Neural crest cell (in vitro differentiated cells): Measurements from ENCODE around the gene SMAGP. TPM values are rescaled to one million over a fixed set of nuclear protein-coding genes. Genes with fewer than 3 reads are reported as not detected.
A peak's percentile ranks its signal among the peaks of the same experiment; 100 is the strongest.
"Not testable (repeated sequence)": the region's sequence is repeated elsewhere in the genome, so short reads cannot be mapped to it uniquely, and the experiment has no call there.

ENCODE experiments used
- DNase-seq: peaks from one replicate; pipeline ENCODE4 v3.0.0; 2021; ENCODE audit warnings: low read depth, mixed read lengths, low spot score
- H3K27ac Mint-ChIP-seq: one replicate; pipeline ENCODE4 v1.8.0; 2021; ENCODE audit warnings: mild to moderate bottlenecking, mixed read lengths; ENCODE audit not compliant: unreplicated experiment
- H3K27me3 Mint-ChIP-seq: 2 replicates; pipeline ENCODE4 v1.8.0; 2021; ENCODE audit warnings: low read depth, mild to moderate bottlenecking, mixed read lengths
- H3K36me3 Mint-ChIP-seq: 2 replicates; pipeline ENCODE4 v1.8.0; 2021; ENCODE audit warnings: low read depth, mild to moderate bottlenecking, mixed read lengths
- H3K4me1 Mint-ChIP-seq: 2 replicates; pipeline ENCODE4 v1.8.0; 2021; ENCODE audit warnings: mixed read lengths
- H3K4me3 Mint-ChIP-seq: one replicate; pipeline ENCODE4 v1.8.0; 2021; ENCODE audit warnings: mild to moderate bottlenecking, mixed read lengths
- H3K9me3 Mint-ChIP-seq: 2 replicates; pipeline ENCODE4 v1.8.0; 2021; ENCODE audit warnings: mixed read lengths
- long read RNA-seq: library from polyadenylated mRNA; unstranded; transcript quantifications from one replicate; pipeline ENCODE4 v2.0.0, GENCODE V29; 2020
- total RNA-seq: library from RNA; stranded (reverse); gene quantifications from 2 replicates; pipeline ENCODE4 v1.2.1, GENCODE V29; 2021
- TF ChIP-seq, protein P1 (sequence below): fragments of 200-600 bp; sonication (generic); conservative IDR thresholded peaks from 2 replicates; pipeline ENCODE4 v1.5.0; 2021; ENCODE audit warnings: antibody characterized with exemption, mild to moderate bottlenecking

SMAGP gene, protein sequence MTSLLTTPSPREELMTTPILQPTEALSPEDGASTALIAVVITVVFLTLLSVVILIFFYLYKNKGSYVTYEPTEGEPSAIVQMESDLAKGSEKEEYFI
- total RNA-seq = 0.82 and 1.6 TPM in 2 replicates
- long read RNA-seq, partial matches to known transcripts = 0 of 3 reads
- long read RNA-seq, other reads (novel, unspliced or antisense) = 2 of 3 reads

DNA sequence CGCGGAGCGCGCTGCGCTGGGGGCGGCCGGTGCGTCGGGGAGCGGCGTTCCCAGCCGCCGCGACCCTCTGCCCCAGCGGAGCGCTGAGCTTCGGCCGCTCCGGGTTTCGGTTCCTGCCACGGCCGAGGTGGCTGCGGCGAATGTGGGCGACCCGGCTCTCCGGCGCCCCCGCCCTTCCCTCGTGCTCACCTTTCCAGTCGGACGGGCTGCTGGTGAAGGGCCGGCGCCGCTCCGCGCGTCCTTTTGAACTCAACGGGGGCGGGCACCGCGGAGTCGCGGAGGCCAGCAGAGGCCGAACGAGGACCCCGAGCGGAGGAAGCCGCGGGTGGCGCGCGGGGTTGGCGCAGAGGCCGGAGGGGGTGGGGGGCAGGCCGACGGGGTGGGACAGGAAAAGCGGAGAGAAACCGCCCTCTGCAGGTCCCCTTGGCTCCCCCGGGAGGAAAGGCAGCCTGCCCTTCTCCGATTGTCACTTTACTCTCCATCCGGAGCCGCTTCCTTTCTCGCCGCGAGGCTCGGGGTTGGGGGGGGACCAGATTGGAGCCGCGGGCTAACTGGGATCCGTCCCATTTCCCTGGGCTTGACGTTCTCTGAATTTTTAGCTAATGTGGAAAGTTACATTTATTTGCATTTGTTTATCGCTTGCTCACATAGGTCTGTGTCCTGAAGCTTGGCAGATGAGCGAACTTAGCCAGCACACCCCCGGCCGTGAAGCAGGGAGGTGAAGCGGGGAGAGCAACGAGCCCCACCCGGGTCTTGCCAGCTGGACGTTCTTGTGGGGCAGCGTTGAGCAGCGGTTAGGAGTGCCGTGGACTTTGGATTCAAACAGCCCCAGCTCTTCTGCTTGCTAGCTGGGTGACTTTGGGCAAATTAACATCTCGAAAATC is at the start of gene SMAGP:
Gene SMAGP (minus strand): TSS at position 349 of the 884 bp plus-strand sequence. CDS start 1,137 bp downstream, outside the sequence.
- Mint-ChIP-seq H3K4me3 (peak within 1 kb of the TSS; percentile 91), H3K4me1 (peaks cover 14% of the 10 kb centered on the region), H3K27ac (no peak within 1 kb of the TSS), H3K9me3 (peaks cover 3% of the 10 kb centered on the region), H3K27me3 (peaks cover 42% of the 10 kb centered on the region), H3K36me3 (no peaks in the 10 kb centered on the region)
- TF ChIP-seq, protein P1, sequence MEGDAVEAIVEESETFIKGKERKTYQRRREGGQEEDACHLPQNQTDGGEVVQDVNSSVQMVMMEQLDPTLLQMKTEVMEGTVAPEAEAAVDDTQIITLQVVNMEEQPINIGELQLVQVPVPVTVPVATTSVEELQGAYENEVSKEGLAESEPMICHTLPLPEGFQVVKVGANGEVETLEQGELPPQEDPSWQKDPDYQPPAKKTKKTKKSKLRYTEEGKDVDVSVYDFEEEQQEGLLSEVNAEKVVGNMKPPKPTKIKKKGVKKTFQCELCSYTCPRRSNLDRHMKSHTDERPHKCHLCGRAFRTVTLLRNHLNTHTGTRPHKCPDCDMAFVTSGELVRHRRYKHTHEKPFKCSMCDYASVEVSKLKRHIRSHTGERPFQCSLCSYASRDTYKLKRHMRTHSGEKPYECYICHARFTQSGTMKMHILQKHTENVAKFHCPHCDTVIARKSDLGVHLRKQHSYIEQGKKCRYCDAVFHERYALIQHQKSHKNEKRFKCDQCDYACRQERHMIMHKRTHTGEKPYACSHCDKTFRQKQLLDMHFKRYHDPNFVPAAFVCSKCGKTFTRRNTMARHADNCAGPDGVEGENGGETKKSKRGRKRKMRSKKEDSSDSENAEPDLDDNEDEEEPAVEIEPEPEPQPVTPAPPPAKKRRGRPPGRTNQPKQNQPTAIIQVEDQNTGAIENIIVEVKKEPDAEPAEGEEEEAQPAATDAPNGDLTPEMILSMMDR = no peak
- DNase-seq = peak; percentile 44

DNA sequence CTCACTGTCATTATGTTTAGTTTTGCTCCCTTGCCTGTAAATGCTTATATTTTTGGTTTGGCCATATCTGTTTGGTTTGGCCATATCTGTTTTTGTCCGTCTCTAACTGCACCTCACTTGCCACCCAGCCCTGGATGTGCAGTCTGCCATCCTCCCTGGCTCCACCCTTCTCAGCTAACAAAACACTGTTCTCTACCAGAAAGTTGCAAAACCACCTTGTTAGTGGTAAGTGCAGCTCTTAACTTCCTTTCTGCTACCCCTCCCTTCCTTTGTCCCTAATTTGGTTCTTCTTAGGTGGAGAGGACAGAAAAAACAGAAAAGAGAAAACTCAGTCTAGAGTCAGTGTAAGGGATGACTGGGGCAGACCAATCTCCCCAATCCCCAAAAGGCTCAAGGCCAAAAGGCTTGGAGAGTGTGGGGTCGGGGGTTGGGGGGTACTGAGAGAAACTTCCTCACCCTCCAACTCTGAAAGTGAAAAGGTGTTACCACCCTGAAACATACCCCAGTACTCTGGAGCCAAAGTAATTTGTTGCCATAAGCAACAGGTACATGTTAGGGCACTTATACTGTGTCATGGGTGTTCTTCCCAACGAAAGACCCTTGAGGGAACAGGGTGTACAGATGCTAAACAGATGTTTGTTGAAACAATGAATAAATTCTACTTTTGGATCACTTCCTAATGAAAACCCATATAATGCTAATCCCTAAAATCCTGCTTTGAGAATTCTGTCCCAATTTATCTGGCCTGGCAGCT is 48.8 kb upstream of the SMAGP start:
- Mint-ChIP-seq H3K36me3 (no peaks in the 10 kb centered on the region), H3K9me3 (no peaks in the 10 kb centered on the region)

DNA sequence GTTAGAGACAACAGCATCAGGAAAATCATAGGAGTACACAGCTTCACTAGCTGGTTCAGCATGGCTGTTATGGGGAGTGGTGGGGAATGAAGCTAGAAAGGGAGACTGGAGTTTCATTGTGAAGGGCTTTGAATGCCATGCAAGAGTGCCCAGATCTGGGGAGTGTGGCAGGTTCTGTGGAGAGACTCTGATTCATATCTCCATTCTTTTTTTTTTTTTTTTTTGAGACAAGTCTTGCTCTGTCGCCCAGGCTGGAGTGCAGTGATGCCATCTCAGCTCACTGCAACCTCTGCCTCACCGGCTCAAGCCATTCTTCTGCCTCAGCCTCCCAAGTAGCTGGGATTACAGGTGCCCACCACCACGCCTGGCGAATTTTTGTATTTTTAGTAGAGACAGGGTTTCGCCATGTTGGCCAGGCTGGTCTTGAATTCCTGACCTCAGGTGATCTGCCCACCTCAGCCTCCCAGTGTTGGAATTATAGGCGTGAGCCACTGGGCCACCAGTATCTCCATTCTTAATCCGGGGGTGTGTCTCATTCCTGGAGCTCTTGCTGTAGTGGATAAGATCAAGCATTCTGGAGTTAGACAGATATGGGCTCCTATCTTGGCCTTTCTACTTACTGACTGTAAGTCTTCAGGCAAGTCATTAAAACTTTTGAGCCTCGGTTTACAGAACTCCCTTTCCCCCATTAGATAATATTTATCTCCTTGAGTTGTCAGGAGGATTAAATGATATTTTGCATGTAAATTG is 48.0 kb upstream of the SMAGP start:
- not testable (repeated sequence) for H3K27ac Mint-ChIP-seq, DNase-seq, H3K9me3 Mint-ChIP-seq

More for the DNA sequence above, 48.8 kb upstream of the SMAGP start:
- H3K4me1 Mint-ChIP-seq = peaks cover 10% of the 10 kb centered on the region
- no peaks in the 10 kb centered on the region for H3K27me3 Mint-ChIP-seq
- TF ChIP-seq, protein P1 = no peak
- H3K4me3 Mint-ChIP-seq = no peak overlapping the region
- H3K27ac Mint-ChIP-seq = no peak overlapping the region
- no peak for DNase-seq

DNA sequence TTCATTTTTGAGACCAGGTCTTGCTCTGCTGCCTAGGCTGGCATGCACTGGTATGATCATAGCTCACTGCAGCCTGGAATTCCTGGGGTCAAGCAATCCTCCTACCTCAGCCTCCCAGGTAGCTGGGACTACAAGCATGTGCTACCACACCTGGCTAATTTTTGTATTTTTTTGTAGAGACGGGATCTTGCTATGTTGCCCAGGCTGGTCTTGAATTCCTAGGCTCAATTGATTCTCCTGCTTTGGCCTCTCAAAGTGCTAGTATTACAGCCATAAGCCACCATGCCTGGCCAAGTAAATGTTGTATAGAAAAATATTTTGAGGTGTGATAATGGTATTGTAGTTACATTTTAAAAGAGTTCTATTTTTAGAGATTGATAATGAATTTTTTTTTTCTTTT is 41.2 kb upstream of the SMAGP start:
- Mint-ChIP-seq H3K4me3 (no peak overlapping the region), H3K9me3 (no peaks in the 10 kb centered on the region), H3K4me1 (no peaks in the 10 kb centered on the region), H3K27ac (no peak overlapping the region), H3K27me3 (no peaks in the 10 kb centered on the region), H3K36me3 (no peaks in the 10 kb centered on the region)
- DNase-seq = no peak
- TF ChIP-seq, protein P1 = no peak

More for the DNA sequence above, 48.0 kb upstream of the SMAGP start:
- not testable (repeated sequence) for H3K27me3 Mint-ChIP-seq, H3K4me3 Mint-ChIP-seq, H3K36me3 Mint-ChIP-seq
- peaks cover 10% of the 10 kb centered on the region for H3K4me1 Mint-ChIP-seq

DNA sequence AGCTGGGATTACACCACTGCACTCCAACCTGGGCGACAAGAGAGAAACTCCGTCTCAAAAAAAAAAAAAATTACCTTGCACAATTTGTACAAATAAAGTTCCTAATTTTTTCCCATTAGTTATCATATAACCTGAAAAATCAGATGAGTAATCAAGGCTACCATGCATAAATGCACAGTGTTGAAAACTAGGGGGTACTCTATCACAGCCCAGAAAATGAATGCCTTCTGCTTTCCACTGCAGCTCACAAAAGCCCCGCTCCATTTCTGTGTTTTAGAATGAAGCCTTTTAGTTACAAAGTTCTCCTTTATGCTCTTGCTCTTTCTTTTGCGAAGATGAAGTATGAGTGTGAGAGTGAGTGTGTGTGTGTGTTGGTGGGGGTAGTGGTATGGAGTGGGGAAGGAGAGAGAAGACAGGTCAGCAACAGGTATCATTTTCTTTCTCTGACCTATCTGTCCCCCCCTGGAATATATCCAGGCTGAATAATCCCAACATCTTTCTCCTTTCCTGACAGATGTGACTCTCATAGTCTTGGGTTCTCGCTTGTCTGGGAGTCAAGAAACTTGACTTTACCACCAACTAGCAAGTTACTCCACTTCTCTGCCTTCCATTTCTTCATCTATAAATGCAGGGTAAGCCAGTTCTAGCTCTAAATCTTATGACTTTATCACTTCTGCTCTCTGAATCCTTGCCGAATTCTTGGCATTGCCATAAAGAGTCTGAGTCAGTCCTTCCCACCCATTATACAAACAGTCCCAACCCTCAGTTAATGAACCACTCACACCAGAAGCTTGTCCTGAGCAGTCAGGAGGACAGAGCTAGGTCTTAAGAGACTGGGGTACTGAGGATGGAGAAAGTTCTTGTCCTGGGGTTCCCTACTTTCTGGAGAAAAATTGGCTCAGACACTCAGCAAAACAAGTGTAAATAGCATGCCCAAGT is 37.7 kb upstream of the SMAGP start:
- H3K36me3 Mint-ChIP-seq = no peaks in the 10 kb centered on the region
- no peak for DNase-seq
- TF ChIP-seq, protein P1 = no peak
- H3K4me1 Mint-ChIP-seq = no peaks in the 10 kb centered on the region
- H3K4me3 Mint-ChIP-seq = no peak overlapping the region
- no peaks in the 10 kb centered on the region for H3K9me3 Mint-ChIP-seq
- H3K27me3 Mint-ChIP-seq = no peaks in the 10 kb centered on the region
- H3K27ac Mint-ChIP-seq = no peak overlapping the region
